ENCODE data around the gene RAB3GAP2. TPM values are rescaled to one million over a fixed set of nuclear protein-coding genes. Genes with fewer than 3 reads are reported as not detected.
A peak's percentile ranks its signal among the peaks of the same experiment; 100 is the strongest.

The RAB3GAP2 gene
- total and polyA plus RNA-seq, 2 donors (not counting 1 experiment from before 2014, with no cell fraction given) = 16.9 to 70.5 TPM

- peak; percentile 29 for DNase-seq
- H3K27me3 Mint-ChIP-seq = no peaks in the 10 kb centered on the region
- no peak for ATAC-seq (ENCODE audit: low read depth)
Observed at GRCh38 chr1:220217383-220217988, 54.8 kb downstream of the RAB3GAP2 start.

More at GRCh38 chr1:220217383-220217988, 54.8 kb downstream of the RAB3GAP2 start:
- Histone ChIP-seq H3K4me2 (replicated peaks; ENCODE audit: low read depth, low read length, poor library complexity, severe bottlenecking) (no peak overlapping the region), H3K9me3 (ENCODE audit: control extremely low read depth in 1 of 3, control insufficient read depth in 2 of 3, insufficient read depth in 1 of 3, low read length in 2 of 3) (no peaks in the 10 kb centered on the region), H3K36me3 (replicated peaks in 1 of 2; ENCODE audit: control extremely low read depth in 1 of 2, control insufficient read depth in 1 of 2, extremely low read depth in 1 of 2, insufficient read depth in 2 of 2, low read length in 1 of 2) (peaks cover 0 to 3% of the 10 kb centered on the region in 2 experiments), H3K4me3 (ENCODE audit: control extremely low read depth in 1 of 5, extremely low read depth in 1 of 5, insufficient read depth in 1 of 5, low read depth in 2 of 5, low read length in 4 of 5) (no peak overlapping the region), H4K20me1 (ENCODE audit: control insufficient read depth, insufficient read depth, low read length, poor library complexity, severe bottlenecking) (peaks cover 11% of the 10 kb centered on the region), H3K79me2 (ENCODE audit: control insufficient read depth, insufficient read depth, low read length) (peaks cover 40% of the 10 kb centered on the region), H3K9ac (ENCODE audit: low read length) (no peak overlapping the region), H3K27ac (ENCODE audit: low read length in 2 of 2) (no peak overlapping the region), H2AFZ (ENCODE audit: insufficient read depth, low read depth, low read length, poor library complexity, severe bottlenecking) (no peak overlapping the region), H3K27me3 (replicated peaks in 1 of 4; ENCODE audit: control extremely low read depth in 1 of 4, control insufficient read depth in 3 of 4, insufficient read depth in 4 of 4, low read length in 3 of 4) (no peaks in the 10 kb centered on the region), H3K4me1 (ENCODE audit: control insufficient read depth in 2 of 2, insufficient read depth in 2 of 2, low read length in 2 of 2) (peaks cover 18 to 31% of the 10 kb centered on the region in 2 donors)
- Mint-ChIP-seq H3K4me1 (peaks cover 48% of the 10 kb centered on the region), H3K4me3 (no peak overlapping the region), H3K27ac (peak overlapping the region; percentile 3), H3K9me3 (ENCODE audit: insufficient read depth) (no peaks in the 10 kb centered on the region)
- intact Hi-C loops (cut with micrococcal nuclease) = loop anchor here (5.0 kb wide), 1 partner anchor 310 kb away; the partner anchor contains the start of gene MARK1
- 80% methylated on average over 1 of the region's 2 CpGs for WGBS (ENCODE audit: insufficient coverage)
- CTCF ChIA-PET = interaction anchor here (0.6 to 5.3 kb wide), 13 partner anchors 10 to 559 kb away, joined by 3 to 49 read pairs (median 4); partner anchors contain the start of gene RAB3GAP2
- TF ChIP-seq CTCF (IDR thresholded peaks at IDR 0.05) (peak; percentile 61), EZH2 (IDR thresholded peaks at IDR 0.05; ENCODE audit: borderline replicate concordance, insufficient read depth, low read depth, low read length, poor library complexity, severe bottlenecking) (no peak)
- POLR2A ChIA-PET = no interaction called here

All from B cell (primary cell).